ENCODE results near the gene RNF113A. TPM values are rescaled to one million over a fixed set of nuclear protein-coding genes. Genes with fewer than 3 reads are reported as not detected.

Gene RNF113A
- total RNA-seq, 4 donors from 2014 or later = 11.6 to 16.6 (median 15.6) TPM

DNA sequence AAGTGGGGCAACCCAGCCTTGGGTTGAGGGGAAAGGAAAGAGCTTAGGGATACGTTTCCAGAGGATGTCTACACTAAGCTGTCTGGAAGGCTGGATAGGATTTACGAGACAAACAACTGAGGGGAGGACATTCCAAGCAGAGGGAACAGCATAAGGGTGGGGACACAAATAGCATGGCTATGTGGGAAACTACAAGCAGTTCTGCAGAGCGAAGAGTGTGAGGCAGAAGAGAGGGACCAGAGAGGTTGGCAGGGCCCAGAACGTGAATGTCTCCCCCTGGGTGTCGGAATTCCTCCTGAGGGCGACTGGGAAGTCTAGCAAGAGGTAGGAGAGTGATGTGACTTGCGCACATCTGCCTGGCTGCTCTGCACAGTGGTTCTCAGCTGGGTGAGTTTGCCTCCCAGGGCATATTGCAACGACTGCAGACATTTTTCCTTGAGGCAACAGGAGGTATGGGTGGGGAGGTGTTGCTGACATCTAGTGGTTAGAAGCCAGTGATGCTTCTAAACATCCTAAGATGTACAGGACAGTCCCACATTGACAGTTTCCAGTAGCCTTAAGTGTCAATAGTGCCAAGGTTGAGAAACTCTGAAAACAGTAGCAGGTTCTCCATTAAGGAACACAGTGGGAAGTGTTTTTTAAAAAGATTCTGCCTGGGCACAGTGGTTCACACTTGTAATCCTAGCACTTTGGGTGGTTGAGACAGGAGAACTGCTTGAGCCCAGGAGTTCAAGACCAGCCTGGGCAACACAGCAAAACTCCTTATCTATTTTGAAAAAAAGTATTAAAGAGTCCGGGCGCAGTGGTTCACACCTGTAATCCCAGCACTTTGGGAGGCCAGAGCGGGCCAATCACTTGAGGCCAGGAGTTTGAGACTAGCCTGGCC lies 9.3 kb upstream of the RNF113A start:
- TF ChIP-seq, protein P1, sequence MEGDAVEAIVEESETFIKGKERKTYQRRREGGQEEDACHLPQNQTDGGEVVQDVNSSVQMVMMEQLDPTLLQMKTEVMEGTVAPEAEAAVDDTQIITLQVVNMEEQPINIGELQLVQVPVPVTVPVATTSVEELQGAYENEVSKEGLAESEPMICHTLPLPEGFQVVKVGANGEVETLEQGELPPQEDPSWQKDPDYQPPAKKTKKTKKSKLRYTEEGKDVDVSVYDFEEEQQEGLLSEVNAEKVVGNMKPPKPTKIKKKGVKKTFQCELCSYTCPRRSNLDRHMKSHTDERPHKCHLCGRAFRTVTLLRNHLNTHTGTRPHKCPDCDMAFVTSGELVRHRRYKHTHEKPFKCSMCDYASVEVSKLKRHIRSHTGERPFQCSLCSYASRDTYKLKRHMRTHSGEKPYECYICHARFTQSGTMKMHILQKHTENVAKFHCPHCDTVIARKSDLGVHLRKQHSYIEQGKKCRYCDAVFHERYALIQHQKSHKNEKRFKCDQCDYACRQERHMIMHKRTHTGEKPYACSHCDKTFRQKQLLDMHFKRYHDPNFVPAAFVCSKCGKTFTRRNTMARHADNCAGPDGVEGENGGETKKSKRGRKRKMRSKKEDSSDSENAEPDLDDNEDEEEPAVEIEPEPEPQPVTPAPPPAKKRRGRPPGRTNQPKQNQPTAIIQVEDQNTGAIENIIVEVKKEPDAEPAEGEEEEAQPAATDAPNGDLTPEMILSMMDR (IDR thresholded peaks at IDR 0.05) = peak in 4 of 6 experiments; percentile 46 to 64 (median 60)
- no peak for TF ChIP-seq POLR2A (IDR thresholded peaks at IDR 0.05)
- no peak overlapping the region for H3K4me3 ChIP-seq
- peak in 1 of 3 donors; percentile 49 for DNase-seq
- H3K27ac ChIP-seq = no peak overlapping the region
- H3K36me3 ChIP-seq = peaks cover 0 to 9% (median 0%) of the 10 kb centered on the region in 3 donors
- H3K4me1 ChIP-seq = no peaks in the 10 kb centered on the region
- H3K27me3 ChIP-seq = no peaks in the 10 kb centered on the region
- H3K9me3 ChIP-seq = no peaks in the 10 kb centered on the region

DNA sequence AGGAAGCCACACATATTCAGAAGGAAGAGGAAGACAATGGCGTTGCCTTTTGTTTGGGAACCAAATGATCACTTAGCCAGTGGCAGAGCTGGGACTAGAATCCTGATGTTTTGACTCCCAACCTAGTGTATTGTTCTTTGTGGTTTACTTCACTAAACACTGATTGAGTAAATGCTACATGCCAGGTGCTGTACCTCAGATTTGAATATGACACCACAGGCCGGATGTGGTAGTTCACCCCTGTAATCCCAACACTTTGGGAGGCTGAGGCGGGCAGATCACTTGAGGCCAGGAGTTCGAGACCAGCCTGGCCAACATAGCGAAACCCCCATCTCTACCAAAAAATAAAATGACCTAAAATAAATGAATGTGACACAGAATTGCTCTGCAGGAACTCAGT lies 8.5 kb upstream of the RNF113A start:
- peaks cover 0 to 9% (median 0%) of the 10 kb centered on the region in 3 donors for H3K36me3 ChIP-seq
- no peaks in the 10 kb centered on the region for H3K9me3 ChIP-seq
- H3K27ac ChIP-seq = no peak overlapping the region
- H3K4me3 ChIP-seq = no peak overlapping the region
- DNase-seq = peak in 2 of 3 donors; percentile 47 to 56
- no peaks in the 10 kb centered on the region for H3K4me1 ChIP-seq
- TF ChIP-seq, protein P1 (IDR thresholded peaks at IDR 0.05) = no peak
- TF ChIP-seq POLR2A (IDR thresholded peaks at IDR 0.05) = no peak
- no peaks in the 10 kb centered on the region for H3K27me3 ChIP-seq

- Histone ChIP-seq H3K9me3 (no peaks in the 10 kb centered on the region), H3K27ac (no peak overlapping the region), H3K27me3 (no peaks in the 10 kb centered on the region), H3K36me3 (peaks cover 0 to 9% (median 0%) of the 10 kb centered on the region in 3 donors), H3K4me1 (no peaks in the 10 kb centered on the region), H3K4me3 (no peak overlapping the region)
- no peak for TF ChIP-seq POLR2A (IDR thresholded peaks at IDR 0.05)
- TF ChIP-seq, protein P1 (IDR thresholded peaks at IDR 0.05) = no peak
- DNase-seq = no peak
Observed at GRCh38 chrX:119878740-119879139, 7.2 kb upstream of the RNF113A start.

- no peaks in the 10 kb centered on the region for H3K4me1 ChIP-seq
- DNase-seq = peak in 2 of 3 donors; percentile 57 to 74
- no peaks in the 10 kb centered on the region for H3K9me3 ChIP-seq
- no peaks in the 10 kb centered on the region for H3K27me3 ChIP-seq
- no peaks in the 10 kb centered on the region for H3K36me3 ChIP-seq
- TF ChIP-seq, protein P1 (IDR thresholded peaks at IDR 0.05) = no peak
- TF ChIP-seq POLR2A (IDR thresholded peaks at IDR 0.05) = no peak
- peak overlapping the region; percentile 55 to 71 (median 68) for H3K4me3 ChIP-seq
- peak overlapping the region; percentile 88 to 96 (median 93) for H3K27ac ChIP-seq
Observed at GRCh38 chrX:119871245-119871598, 311 bp downstream of the RNF113A start.

DNA sequence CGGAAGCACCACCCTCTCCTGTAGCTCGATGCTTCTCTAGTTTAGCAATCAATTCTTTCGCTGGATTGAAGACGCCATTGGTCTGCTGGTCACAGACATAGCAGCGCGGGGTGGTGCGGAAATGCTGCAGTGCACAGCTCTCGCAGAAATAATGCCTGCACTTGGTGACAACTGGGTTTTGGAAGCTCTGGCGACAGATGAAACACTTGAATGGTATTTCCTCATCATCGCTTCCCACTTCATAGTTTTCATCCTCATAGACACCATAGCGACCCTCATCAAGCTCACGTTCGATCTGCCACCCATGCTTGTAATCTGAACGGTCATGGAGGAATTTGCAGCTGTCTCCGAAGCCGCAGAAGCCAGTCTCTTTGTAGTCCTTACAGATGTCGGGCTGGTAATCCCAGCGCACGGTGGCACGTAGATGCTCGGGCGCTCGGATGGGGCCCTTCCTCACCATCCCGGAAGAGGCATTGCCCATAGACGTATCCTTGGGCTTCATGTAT lies 854 bp downstream of the RNF113A start:
- Histone ChIP-seq H3K27me3 (no peaks in the 10 kb centered on the region), H3K27ac (peak overlapping the region; percentile 88 to 96 (median 93)), H3K9me3 (no peaks in the 10 kb centered on the region), H3K4me1 (no peaks in the 10 kb centered on the region), H3K4me3 (peak overlapping the region; percentile 55 to 71 (median 68)), H3K36me3 (no peaks in the 10 kb centered on the region)
- peak in 2 of 3 donors; percentile 47 to 67 for DNase-seq
- TF ChIP-seq, protein P1 (IDR thresholded peaks at IDR 0.05) = no peak
- no peak for TF ChIP-seq POLR2A (IDR thresholded peaks at IDR 0.05)

Data from Peyer's patch (tissue), 4 donors.